CD4-positive, alpha-beta T cell treated with Interleukin-10 for 1 hour (primary cell): Measurements from ENCODE around the gene CCDC68.
A peak's percentile ranks its signal among the peaks of the same experiment; 100 is the strongest.

Source experiments
- DNase-seq: peaks from one replicate; pipeline ENCODE4 v3.0.0-alpha.2; 2020

Gene CCDC68

GRCh38 chr18:54960197-54960596, 936 bp upstream of the CCDC68 start:
- no peak for DNase-seq

DNA sequence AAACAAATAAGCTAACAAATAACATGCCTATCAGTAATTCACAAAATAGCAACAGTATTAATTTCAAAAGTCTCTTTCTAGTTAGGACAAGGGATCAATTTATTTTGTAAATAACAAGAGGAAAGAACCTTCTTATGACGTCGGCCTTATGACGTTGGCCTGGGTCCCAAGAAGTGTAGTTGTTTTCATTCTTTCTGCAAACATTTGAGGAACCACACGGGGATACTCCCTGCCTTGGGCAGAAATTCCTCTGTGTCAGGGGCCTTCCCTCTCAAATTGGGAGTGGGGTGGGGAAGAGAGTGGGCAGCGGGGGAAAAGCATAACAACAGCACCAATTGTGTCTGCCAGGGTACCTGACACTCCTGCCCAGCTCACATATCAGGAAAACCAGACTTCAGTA, 1.3 kb downstream of the CCDC68 start:
- no peak for DNase-seq

GRCh38 chr18:54957296-54957832, 1.9 kb downstream of the CCDC68 start:
- no peak for DNase-seq

GRCh38 chr18:54956506-54956905, 2.8 kb downstream of the CCDC68 start:
- DNase-seq = no peak

DNA sequence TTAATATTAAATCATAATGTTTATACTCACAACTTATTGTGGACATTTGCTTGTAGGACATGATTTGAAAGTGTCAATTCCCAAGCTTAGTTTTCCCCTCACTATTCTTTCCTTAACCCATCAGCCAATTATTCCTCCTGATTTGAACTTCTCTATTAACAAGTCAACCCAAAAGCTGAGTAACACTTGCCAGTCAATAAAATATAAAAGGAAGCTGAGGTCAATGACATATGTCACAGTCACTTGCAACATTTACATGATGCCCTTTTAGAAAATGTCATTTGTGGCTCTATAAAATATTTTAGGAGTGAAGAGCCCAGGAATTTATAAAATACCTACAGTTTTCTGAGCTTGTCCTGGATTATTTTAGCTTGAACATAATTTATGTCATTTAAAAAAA, 7.2 kb downstream of the CCDC68 start:
- no peak for DNase-seq

GRCh38 chr18:54950221-54950620, 9.0 kb downstream of the CCDC68 start:
- peak; percentile 33 for DNase-seq

DNA sequence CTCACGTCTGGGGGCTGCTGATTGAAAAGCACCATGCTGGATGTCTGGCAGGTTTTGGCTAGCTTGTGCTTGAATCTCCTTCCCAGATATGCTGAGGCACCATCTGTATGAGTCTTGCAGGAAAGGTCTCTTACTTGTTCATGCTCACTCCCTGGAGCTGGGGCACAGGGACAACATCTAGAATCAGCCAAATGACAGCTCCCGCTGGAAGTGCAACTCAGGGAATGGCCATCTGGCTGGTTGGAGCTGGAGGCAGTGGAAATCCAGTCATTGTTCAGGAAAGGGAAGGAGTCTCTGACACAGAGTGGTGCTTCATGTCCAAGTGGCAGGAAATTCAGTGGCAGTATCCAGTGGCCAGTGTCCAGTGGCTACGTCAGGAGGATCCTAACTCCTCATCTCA, 9.7 kb downstream of the CCDC68 start:
- no peak for DNase-seq

GRCh38 chr18:54948350-54948837, 10.9 kb downstream of the CCDC68 start:
- no peak for DNase-seq

DNA sequence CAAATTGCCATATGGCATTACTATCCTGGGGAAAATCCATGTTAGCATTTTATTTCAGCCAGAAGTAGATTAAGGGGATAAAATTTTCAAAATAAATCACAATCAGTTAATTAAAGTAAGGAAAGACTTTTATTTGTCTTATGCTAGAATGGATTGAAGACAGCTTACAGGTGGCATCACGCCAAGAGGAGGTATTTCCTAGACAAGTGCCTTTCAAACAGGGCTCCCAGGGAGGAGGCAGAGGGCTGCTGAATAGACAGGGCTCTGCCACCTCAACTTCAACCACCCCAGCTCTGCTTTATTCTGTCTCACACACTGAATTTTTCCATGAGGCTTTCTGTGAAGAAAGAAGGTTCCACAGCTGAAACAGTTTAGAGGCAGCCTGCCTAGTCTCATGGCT, 12.2 kb downstream of the CCDC68 start:
- no peak for DNase-seq

DNA sequence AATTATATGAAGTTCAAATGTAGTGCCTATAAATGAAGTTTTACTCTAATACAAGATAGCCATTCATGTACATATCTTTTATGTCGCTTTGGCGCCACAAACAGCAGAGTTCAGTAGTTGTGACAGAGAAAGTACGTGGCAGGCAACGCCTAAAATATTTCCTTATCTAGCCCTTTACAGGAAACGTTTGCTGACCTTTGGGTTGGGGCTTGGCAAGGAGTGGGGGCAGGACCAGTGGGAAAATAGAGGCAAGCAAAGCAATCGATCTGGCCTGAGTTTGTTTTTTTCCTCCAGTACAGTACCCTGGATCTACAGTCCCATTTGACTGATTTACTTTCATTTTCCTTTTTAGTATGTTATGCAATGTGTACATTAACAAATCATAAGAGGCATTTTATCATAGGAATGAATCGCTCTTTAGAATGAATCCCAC, 13.1 kb downstream of the CCDC68 start:
- peak; percentile 34 for DNase-seq

GRCh38 chr18:54945576-54946125, 13.6 kb downstream of the CCDC68 start:
- DNase-seq = no peak

- DNase-seq = no peak
These were observed 16.7 kb downstream of the CCDC68 start for GRCh38 chr18:54942569-54942968.

DNA sequence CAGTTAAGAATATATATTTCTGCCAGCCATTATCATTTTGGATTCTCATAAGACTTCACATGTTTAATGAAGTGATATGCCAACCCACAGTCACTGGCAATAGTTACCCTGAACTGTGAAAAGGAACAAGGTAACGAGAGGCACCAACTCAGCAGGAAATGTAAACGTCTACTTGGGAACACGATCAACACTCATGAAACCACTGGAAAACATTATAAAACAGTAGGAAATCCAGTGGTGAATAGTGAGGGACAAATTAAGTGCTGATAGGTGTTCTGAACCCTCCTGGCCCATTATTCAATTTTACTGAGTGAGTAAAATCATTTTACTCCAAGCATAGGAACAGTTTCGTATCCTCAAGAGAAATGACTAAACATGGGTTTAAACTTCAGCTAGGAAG, 17.1 kb downstream of the CCDC68 start:
- DNase-seq = no peak

DNA sequence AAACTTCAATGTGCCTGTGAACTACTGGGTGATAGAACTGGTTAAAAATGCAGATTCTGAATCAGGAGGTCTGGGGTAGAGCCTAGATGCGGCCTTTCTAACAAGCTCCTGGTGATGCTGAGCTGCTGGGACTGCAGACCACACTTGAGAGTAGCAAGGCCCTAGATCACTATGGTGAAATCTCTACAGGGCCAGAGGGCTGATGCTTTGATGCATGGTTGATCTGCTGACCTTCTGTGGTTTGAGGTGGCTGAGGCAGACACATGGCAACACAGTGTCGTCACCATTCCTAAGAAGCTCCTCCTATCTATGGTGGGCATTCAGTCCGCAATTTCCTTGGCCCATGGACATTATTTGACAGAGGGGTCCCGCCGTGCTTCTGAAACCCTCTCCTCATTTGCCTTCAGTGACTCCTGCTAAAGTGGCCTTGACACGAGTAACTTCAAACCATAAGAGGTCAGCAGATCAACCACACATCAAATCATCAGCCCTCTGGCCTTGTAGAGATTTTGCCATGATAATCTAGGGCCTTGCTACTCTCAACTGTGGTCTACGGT, 19.8 kb downstream of the CCDC68 start:
- DNase-seq = no peak

- no peak for DNase-seq
These were observed 20.8 kb downstream of the CCDC68 start for GRCh38 chr18:54938506-54938905.

DNA sequence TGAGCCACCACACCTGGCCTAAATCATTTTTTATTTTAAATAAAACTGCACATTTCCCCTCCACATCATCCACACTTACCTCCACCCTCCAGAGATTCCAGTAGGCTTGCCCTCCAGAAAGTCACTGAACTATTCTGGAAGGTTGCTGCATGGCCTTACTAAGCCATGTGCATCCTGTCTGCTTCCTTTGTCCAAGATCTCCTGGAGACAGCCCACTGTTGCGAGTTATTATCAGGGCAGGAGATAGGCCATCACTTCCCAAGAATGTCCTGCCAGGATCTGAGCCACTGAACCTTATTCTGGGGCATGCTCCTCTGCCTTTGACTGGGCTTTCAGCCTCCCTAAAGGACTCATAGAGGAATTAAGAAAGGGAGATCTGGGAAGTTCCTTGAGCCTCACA, 26.8 kb downstream of the CCDC68 start:
- DNase-seq = no peak

- DNase-seq = no peak
These were observed 28.1 kb downstream of the CCDC68 start for GRCh38 chr18:54931152-54931551.

GRCh38 chr18:54928236-54928635, 31.0 kb downstream of the CCDC68 start:
- no peak for DNase-seq

DNA sequence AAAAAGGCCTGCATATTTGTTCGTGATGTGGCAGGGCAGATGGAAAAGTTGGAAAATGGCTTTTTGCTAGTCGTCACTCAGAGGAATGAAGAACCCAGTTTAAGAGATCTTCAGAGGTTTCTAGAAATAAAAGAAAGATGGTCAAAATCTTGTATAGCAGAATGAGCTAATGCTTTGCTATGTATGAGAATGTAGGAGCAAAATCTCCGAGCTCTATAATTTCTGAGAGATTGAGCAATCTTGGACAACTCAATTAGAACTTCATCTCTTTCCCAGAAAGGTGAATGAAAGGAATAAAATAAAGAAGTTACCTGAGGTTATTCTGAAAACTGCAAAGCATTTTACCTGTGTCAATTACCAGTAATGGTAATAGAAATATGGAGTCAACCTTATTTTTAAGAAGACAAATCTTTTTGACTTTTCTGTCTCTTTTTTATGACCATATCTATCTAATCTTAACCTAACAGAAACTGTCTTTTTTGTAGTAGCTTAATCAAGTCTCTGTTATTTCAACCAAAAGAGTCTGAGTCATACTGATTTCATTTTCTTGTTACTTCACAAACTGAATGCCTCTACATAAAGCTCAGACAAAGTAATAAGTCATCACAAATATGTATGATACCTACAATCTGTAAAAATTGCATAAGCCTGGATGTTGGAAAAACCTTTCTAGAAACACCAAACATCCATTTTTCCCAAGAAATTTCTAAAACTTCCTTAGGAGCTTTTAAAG, 32.5 kb downstream of the CCDC68 start:
- no peak for DNase-seq

DNA sequence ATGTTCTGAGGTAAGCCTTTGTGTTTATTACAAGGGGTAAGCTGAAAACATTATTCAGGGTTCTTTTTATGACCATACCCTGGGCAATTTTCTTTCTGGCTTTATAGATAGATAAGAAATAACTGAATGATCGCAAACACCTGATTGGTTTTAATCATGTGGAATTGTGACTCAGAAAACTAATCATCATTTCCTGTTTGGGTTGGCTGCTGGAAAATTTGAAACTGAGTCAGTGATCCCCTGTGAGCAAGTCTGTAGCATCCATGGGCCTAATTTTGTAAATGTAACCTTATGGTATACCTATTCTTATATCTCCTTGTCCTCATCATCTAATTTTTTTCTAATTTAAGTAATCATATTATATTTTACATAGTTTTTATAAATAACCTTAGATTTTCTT, 34.3 kb downstream of the CCDC68 start:
- DNase-seq = no peak

GRCh38 chr18:54923339-54923956, 35.8 kb downstream of the CCDC68 start:
- no peak for DNase-seq

DNA sequence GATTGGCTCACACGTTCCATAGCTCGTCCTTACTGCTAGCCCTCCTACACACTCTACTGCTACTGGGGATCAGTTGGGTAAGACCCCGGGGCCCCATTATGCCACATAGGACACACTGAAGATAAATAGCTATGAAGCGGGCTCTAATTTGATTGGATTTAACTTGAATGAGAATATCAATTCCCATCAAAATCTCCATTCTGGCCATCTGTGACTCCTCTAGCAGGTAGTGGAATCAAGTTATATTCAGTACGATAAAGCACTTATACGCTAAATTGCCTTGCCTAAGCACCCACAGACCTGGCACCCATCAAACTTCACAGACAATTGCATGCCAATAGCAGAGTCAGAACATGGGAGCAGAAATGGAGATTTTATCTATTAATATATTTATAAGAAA, 39.8 kb downstream of the CCDC68 start:
- no peak for DNase-seq

DNA sequence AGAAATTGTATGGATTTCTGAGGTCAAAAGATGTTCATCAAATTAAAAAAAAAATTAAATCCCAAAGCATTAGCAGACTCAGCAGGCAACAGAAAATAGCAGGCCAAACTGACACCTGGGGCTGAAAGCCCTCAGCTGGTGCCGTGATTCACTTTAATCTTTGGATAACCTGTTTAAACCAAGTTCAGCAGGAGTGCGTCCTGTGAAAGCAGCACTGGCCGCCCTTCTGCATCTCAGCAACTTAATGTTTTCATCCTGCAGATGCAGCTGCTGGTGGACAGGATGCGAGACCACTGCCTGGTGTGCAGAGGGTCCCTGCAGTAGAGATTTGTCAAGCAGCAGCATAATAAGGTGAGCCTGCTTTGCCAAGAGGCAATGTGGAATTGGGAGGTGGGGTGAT, 41.2 kb downstream of the CCDC68 start:
- no peak for DNase-seq

DNA sequence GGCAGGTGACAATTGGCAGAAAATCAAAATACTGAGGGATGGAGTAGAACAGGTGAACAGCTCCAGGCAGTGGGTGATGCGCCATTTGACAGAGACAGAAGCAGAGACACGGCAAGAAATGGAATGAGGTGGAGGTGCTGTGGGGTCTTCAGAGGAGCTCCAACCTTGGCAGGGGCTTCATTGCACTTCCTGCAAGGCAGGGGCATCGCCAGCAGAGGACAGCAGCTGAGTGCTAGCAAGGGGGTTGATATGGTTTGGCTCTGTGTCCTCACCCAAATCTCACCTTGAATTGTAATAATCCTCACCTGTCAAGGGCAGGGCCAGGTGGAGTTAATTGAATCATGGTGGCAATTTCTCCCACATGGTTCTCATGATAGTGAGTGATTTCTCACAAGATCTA, 42.8 kb downstream of the CCDC68 start:
- DNase-seq = no peak
